ENCODE data around the gene CALD1.

The CALD1 gene

DNA sequence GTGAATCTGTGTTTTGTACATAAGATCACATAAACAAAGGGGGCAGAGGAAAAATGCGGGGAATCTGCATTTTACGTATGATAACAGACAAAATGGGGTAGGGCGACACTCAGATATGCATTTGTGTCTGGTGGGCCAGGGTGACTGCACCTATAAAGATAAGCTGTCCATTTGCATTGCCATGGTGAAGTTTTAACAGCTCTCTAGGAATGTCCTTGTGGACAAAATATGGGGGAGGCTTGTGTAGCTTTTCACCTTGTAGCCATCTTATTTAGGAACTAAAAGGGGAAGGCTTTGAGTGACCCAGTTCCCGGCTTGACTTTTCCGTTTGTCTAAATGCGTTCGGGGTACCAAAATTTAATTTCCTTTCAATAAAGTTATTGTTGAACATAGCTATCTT, 114.5 kb downstream of the CALD1 start:
- no peak for DNase-seq (ENCODE audit: low read depth)

DNA sequence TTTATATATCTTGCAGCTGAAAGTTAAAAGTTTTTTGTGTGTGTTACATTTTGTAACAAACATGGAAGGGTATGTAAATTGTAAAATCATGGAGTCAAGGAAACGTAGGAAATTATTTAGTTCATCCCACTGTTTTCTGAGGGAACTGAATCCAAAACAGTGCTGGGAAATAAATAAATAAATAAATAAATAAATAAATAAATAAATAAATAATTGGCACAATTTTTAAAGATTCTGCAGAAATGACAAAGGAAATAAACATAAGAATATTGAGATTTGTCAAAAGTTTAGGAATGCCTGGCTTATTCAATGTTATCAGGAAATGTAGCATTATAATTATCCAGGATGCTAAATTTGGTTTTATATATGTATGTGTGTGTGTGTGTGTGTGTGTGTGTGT, 115.5 kb downstream of the CALD1 start:
- no peak for DNase-seq (ENCODE audit: low read depth)

DNA sequence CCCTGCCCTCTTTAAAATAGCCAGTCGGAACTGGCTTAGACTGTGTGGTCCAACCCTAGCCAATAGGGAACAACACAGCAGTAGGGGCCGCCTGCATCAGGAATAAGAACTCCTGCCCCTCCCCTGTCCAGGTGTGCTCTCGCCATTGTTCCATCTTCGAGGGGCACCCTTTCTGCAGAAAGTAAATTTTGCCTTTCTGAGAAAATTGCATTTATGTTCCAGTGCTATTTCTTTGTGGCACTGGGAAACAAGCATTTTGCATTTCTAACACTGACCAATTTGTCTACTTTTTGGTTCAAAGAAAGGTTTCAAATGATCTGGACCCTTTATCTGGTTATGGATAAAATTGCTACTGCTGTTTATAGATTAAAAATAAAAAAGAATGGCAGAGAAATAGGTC, 116.6 kb downstream of the CALD1 start:
- DNase-seq (ENCODE audit: low read depth) = no peak

DNA sequence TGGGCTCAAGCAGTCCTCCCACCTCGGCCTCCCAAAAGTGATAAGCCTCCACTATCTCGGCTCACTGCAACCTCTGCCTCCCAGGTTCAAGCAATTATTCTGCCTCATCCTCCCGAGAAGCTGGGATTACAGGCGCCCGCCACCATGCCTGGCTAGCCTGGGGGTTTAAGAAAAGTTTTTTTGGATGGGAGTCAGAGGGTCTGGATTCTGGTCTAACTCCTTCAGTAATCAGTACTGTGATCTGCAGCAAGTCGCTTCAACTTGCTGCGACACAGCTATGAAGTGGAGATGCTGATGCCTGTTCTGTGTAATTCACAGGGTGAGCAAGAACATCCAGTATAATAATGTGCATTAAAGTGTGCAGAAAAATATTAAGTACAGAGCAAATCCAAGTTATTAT, 118.5 kb downstream of the CALD1 start:
- DNase-seq (ENCODE audit: low read depth) = no peak

DNA sequence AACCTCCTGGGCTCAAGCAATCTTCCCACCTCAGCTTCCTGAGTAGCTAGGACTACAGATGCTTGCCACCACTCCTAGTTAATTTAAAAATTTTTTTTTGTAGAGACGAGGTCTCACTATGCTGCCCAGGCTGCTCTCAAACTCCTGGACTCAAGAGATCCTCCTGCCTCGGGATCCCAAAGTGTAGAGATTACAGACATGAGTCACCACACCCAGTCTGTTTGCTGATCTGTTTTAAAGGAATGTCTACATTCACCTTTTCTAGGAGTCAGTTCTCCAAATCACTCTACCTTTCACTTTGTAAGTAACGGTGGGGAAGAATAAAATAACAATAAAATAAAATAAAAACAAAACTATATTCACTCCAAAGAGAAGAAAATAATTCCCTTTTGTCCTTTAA, 120.3 kb downstream of the CALD1 start:
- no peak for DNase-seq (ENCODE audit: low read depth)

DNA sequence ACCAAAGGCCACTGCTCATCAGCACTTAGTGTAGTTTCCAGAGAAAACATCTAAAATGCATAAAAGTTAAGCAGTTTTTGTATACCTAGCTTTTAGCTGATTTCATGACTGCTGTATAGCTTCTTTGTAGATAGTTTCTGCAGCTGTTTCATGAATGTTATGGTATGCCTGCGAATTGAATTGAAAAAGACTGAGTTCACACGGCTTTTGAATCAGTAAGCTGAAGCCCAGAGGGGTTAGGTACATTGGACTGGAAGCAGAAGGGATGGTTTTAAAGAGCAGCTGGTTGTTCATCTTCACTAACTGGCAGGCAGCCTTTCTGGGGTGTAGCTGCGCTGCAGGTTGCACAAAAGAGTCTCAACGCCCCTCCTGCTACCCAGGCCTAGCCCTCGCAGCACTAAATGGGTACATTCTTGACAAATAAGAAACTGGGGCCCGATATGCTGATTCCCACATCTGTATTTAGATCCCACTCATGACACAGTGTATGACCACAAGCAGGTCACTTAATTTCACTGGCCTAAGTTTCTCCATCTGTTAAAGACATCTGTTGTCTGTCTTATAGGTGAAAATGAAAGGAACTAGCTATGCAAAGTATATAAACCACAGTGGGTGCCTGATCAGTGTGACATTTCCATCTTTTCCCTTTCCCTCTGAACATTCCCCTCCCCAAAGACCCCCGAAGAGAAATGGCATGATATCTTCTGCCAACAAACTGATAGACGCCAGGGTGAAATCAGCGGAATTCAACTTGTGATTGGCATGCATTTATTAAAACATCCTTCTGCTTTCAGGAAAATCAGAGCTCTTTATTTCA, 120.9 kb downstream of the CALD1 start:
- DNase-seq (ENCODE audit: low read depth) = no peak

DNA sequence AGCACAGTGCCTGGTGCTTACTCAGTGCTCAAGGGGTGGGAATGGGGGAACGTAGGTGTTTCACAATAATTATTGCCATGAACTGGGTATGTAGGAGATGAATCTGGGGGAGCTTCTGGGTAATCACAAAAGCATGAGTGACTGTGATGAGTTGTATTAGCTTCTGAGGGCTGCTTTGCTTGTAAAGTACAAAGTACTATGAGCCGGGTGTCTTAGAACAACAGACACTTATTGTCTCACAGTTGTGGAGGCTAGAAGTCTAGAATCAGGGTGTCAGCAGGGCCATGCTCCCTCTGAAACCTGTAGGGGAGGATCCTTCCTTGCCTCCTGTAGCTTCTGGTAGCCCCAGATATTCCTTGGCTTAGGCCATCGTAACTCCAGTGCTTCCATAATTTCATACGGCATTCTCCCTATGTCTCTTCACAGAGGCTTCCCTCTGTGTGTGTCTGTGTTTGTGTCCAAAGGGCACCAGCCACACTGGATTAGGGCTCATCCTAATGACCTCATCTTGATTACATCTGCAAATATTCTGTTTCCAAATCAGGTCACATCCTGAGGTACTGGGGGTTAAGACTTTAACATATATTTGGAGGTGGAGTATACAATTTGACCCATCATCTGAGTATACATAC, 122.1 kb downstream of the CALD1 start:
- no peak for DNase-seq (ENCODE audit: low read depth)

DNA sequence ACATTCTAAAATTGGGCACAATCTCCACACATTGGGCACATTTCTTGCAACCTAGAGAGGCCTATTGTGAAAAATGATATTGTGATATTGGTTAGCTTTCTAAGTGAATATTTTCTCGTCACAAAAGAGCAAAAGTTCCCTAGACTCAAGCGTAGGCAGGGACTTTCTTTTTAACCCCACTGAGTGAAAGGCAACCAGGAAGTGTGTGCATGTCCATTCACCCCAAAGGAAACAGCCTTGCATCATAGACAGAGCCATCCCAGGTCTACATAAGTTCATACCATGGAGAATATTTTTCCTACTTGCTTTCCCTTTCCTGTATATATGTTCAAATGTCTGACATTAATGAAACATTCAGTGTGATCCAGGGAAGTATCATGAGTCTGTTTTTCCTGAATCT, 122.6 kb downstream of the CALD1 start:
- DNase-seq (ENCODE audit: low read depth) = no peak

DNA sequence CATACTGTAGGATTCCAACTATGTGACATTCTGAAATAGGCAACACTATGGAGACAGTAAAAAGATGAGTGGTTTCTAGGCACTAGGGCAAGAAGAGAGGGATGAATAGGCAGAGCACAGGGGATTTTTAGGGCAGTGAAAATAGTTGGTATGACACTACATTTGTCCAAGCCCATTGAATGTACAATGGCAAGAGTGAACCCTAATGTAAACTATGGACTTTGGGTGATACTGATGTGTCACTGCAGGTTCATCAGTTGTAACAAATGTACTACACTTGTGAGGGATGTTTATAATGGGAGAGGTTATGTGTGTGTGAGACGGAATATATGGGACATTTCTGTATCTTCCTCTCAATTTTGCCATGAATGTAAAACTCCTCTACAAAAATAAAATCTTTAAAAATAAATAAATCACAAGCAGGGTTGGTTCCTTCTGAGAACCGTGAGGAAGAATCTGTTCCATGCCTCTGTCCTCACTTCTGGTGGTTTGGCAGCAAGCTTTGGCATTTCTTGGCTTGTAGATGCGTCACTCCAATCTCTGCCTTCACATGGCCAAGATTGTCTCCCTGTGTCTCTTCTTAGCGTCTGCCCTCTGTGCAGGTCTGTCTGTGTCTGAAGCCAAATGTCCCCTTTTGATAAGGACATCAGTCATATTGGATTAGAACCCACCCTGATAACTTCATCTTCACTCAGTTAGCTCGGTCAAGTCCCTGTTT, 123.8 kb downstream of the CALD1 start:
- DNase-seq (ENCODE audit: low read depth) = no peak

DNA sequence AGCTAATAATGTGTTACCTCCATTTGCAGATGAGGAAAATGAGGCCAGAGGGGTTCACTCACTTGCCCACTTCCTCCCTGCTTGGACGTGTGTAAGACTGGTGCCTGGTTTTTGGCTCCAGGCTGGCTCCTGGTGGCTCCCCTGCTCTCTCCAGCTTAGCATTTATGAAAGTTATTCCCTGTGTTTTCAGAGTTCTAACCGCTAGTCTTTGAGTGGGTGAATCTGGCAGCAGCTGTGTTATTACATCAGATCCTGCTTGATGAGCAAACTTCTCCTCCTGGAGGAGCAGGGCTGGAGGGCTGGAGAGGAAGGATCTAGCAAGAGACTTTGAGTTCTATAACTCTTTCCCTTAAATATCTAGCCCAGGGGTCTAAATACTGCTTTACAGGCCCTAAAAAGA, 125.9 kb downstream of the CALD1 start:
- DNase-seq (ENCODE audit: low read depth) = no peak

DNA sequence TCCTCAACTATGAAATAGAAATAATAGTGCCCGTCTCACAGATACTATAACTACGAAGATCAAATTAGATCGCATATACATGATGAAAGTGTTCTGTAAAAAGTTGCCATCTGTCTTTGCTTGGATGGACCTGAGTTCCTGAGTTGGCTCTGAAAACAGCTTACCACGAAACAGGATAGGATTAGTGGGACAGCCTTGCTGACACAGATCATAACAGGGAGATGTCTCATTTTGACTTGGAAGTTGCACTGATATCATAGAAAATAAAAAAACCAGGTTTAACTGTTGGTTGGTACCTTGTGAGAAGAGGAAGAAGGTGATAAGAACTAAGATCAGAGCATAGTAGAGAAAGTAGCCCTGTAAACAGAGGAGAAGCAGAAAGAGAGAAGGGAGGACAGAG, 127.6 kb downstream of the CALD1 start:
- DNase-seq (ENCODE audit: low read depth) = no peak

DNA sequence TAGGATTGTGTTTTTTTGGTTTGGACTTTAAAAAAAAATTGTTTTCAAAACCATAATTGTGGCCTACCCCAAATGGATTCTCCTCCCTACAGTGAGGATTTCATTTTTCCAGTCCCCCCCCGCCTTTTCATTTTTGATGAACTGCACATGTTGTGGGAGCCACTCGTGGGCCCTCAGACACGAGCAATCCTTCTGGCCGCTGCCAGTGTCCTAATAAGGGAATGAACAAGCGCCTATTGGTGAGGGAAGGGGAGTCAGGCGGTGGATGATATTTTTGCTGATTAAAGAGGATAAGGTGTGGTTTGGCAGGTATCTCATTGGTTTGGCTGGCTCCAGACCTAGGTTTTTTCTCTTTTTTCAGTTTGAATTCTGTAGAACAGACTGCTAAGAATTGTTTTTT, 128.2 kb downstream of the CALD1 start:
- no peak for DNase-seq (ENCODE audit: low read depth)

DNA sequence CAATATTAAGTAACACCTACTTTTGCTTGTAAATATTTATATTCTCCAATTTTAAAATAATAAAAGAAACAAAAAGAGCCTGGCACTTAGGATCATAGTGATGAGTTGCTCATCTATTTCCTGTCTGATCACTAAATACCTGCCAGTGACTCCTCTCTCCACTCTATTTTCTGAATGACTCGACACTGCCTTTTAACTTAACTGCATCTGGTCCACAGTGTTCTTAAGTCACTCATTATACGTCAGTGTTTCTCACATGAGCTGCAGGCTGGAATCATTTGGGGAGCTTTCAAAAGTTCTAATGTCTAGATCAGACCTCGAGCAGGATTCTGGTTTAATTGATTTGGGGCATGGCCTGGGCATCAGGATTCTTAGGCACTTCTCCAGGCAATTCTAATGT, 128.9 kb downstream of the CALD1 start:
- no peak for DNase-seq (ENCODE audit: low read depth)

DNA sequence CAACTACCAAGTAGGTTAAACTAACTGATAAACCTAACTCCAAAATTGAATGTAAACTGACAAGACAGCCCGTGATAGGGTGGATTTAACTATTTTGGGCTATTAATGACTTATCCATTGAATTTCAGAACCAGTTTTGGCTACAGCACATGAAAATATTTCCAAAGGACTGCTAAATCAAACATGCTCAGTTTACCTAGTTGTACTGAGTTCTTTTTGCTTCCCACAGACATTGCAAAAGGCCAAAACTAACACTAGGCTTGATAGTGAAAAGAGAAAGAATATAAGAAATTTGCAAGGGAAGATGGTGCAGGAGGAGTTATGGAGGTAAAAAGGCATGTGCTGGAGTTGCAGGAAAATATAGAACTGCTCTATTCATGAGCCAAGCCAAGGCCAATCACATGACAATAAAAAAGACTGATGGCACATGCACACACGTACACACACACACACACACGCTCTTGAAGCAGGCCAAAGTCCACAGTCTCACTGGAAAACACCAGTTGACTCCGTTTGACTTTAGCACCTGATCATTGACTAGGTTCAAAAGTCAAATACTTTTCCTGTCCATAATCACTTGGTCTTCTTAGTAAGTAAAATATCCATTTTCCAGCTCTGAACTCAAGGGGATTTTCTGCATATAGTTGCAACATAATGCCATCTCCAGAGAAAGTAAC, 130.9 kb downstream of the CALD1 start:
- no peak for DNase-seq (ENCODE audit: low read depth)

DNA sequence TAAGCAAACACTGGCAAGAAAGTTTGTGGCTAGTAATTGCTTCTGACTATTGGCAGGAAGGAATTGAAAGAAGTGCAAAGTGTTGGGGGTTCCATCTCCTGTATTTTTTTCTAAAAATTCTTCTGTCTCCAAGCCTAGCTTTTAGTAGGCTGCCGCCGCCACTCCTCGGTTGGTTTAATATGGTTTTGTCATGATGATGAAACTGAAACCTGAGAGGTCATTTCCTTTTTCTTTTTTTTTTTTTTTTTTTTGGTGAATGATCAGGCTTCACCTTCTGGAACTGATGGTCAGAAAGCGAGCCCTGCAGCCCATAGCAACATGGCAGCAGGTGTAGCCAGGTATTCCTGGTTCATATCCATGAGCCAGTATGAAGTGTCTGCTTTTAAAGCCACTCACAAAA, 131.5 kb downstream of the CALD1 start:
- no peak for DNase-seq (ENCODE audit: low read depth)

DNA sequence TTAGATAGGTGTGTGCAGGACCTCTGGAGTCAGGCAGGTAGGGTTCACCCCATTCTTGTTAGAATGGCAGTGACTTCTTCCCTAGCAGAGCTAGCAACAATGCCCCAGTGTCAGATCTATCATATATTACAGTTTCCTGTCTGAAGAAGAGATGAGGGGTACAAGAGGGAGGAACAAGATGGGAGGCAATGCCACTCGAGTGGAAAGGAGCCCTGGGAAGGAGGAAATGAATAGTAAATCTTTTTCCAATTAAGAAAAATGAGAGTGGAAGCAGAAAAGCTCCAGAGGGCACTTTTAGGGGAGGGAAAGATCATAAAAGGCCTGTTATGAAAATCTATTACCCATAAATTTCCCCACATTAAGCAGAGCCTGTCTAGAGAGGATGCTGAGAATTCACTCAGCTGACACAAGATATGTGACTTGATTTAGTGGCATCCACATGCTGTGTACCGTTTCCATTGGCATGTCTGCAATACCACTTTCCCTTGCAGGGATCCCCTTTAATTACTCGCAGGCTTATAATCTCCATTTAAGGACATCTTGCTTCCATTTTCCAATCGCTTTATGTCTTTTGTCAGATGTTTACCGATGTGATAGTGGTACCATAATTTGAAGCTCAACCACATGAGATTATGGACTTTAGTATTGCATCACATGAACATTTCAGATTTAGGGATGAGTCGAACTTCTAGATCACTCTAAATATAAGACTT, 136.9 kb downstream of the CALD1 start:
- no peak for DNase-seq (ENCODE audit: low read depth)

DNA sequence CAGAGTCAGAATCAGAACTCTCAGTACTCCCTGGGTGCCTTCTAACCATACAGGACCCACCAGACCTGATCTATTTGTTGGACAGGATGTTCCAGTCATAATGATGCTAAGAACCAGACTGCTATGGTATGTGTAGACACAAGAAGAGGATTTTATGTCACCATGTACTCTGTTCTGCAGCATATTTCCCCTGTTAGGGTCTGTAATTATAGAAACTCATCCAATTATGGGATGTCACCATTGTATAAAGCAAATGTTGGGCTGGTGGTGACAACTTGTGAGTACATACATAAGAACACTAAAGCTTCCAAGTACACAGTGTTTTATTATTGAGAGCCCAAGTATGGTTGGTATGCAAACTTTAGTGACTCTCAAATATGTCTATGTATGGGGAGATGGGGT, 139.8 kb downstream of the CALD1 start:
- DNase-seq (ENCODE audit: low read depth) = no peak

DNA sequence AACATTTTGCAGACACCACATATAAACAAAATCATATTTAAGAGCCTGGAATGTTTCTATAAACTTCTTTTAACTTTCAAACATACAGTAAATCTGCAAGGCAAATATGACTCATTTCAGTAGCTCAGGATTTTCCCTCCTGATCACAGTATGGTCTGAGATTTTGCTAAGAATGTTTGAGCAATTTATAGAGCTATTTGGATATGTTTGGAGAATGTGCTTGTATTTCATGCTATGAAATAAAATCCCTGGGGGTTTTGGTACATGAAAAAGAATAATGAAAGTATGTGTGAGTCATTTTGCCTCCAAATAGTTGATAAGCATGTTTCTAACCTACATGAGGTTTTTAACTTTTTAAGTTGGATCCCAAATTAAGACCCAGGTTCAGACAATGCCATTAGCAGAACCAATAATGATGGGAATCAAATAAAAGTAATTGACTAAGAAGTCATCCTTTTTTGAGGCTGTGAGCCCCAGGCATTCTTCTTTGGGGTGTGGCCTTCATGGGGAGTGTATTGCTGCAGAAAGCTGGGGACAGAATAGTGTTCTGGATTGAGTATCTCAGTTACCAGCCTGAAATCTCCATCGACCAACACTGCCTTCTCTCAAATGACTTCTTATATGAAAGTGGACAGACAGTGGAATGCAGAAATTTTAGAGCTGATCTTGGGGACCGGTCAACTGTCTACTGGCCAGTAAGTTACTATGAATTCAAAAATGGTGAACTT, 140.8 kb downstream of the CALD1 start:
- DNase-seq (ENCODE audit: low read depth) = no peak

DNA sequence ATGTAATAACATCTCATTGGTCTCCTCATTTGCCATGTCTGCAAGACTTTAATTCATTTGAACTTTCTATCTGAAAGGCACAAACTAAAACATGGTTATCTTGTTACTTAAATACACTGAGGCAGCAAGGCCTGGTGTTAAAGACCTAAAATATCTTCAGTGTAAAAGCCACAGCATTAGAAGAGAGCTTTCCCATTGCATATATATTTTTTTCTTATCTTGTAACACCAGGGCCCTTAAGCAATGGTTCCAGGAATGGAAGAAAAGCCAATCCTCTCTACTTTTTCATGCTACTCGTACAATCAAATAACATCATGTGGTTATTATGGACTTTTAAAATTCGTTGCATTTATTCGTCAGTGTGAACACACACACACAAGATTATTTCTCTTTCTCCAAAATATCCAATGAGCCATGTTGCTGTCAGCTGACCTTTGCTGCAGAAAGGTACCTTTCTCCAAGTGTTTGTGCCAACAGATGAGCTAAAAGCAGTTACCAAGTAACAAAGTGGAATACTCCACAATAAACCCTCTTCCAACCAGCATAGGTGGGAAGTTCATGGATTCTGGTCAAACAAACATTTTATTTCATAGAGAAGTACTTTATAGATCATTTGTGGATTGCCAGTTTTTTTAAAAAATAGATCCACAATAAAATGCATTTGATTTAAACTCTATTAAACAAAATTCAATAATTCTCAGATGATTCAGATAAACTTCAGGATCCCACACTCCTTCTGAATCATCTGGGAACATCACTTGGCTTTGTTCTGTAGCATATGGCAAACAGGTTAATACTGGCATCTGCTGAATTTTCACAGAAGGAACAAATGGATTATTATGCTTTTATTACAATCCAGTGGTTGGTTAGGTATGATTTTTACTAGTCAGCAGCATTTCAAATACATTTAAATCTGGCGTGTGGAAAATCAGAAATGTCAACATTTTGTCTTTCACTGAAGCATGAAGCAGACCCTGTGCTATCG, 143.6 kb downstream of the CALD1 start:
- no peak for DNase-seq (ENCODE audit: low read depth)

DNA sequence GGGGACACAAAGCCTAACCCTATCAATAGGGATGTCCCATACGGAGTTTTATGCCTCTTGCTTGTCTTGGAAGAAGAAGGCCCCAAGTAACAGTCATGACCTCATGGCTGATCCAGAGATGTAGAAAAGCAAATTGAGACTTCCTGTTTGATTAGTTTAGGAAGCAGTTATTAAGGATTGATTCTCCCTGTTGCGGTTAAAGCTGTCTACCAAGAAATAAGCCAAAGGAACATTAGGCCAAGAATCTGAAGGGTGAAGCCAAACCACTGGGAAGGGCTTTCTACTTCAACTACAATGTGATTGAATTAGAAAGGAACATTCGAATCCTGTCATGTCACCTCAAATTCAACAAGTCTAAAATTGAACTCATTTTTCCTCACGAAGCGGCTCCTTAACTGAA, 146.3 kb downstream of the CALD1 start:
- no peak for DNase-seq (ENCODE audit: low read depth)
